Mesenchymal stem cell (in vitro differentiated cells and primary cell): Measurements from ENCODE around the gene NCOA7.

ENCODE experiments used
- DNase-seq: peaks from one replicate; pipeline ENCODE4 v3.0.0-alpha.2; 2013
- H2AFZ ChIP-seq: one replicate; pipeline ENCODE4 v1.6.1; 2013; ENCODE audit warnings: low read depth, mild to moderate bottlenecking, control low read depth, inconsistent platforms, low read length, moderate library complexity
- H2AK5ac ChIP-seq: 2 replicates; pipeline ENCODE4 v1.6.1; 2013; ENCODE audit warnings: low read length, moderate library complexity, mild to moderate bottlenecking, inconsistent platforms; ENCODE audit not compliant: severe bottlenecking
- H2BK120ac ChIP-seq: one replicate; pipeline ENCODE4 v1.6.1; 2013; ENCODE audit warnings: low read depth, mild to moderate bottlenecking, inconsistent platforms, low read length, moderate library complexity
- H2BK12ac ChIP-seq, 2 experiments: one replicate each; pipeline ENCODE4 v1.6.1; 2013; ENCODE audit warnings: inconsistent platforms in 2 of 2, low read length in 2 of 2, mild to moderate bottlenecking in 2 of 2, moderate library complexity in 2 of 2, control low read depth in 1 of 2
- H2BK15ac ChIP-seq: one replicate; pipeline ENCODE4 v1.6.1; 2013; ENCODE audit warnings: mild to moderate bottlenecking, low read depth, inconsistent platforms; ENCODE audit not compliant: poor library complexity, severe bottlenecking
- H2BK5ac ChIP-seq: 2 replicates; pipeline ENCODE4 v1.6.1; 2013; ENCODE audit warnings: low read depth, mild to moderate bottlenecking, low read length, control low read depth, inconsistent platforms; ENCODE audit not compliant: poor library complexity, severe bottlenecking
- H3K14ac ChIP-seq, 2 experiments: one replicate each; pipeline ENCODE4 v1.6.1; 2013; ENCODE audit warnings: inconsistent platforms in 2 of 2, low read length in 2 of 2, control low read depth in 1 of 2, mild to moderate bottlenecking in 1 of 2, moderate library complexity in 1 of 2
- H3K18ac ChIP-seq, 2 experiments: one replicate each; pipeline ENCODE4 v1.6.1; 2013; ENCODE audit warnings: inconsistent platforms in 2 of 2, low read length in 2 of 2, control low read depth in 1 of 2, low read depth in 1 of 2, mild to moderate bottlenecking in 1 of 2
- H3K23ac ChIP-seq, 2 experiments: one replicate each; pipeline ENCODE4 v1.6.1; 2013; ENCODE audit warnings: inconsistent platforms in 2 of 2, low read length in 2 of 2, mild to moderate bottlenecking in 2 of 2, moderate library complexity in 2 of 2, control low read depth in 1 of 2
- H3K27ac ChIP-seq: 2 replicates; pipeline ENCODE4 v1.5.1; 2013; ENCODE audit warnings: mild to moderate bottlenecking, moderate library complexity, low read length, control low read depth, inconsistent platforms; ENCODE audit not compliant: poor library complexity, severe bottlenecking
- H3K27me3 ChIP-seq, 2 experiments: 2 replicates each; pipeline versions ENCODE4 v1.6.1 to v1.7.0; 2013; ENCODE audit warnings: low read length in 2 of 2, mild to moderate bottlenecking in 2 of 2, moderate library complexity in 2 of 2, control low read depth in 1 of 2, inconsistent platforms in 1 of 2; ENCODE audit not compliant: control insufficient read depth in 1 of 2, insufficient read depth in 1 of 2
- H3K36me3 ChIP-seq, 2 experiments: 2 replicates each; pipeline versions ENCODE4 v1.6.1 to v1.7.0; 2013; ENCODE audit warnings: low read length in 2 of 2, control low read depth in 1 of 2, inconsistent platforms in 1 of 2, low read depth in 1 of 2, mild to moderate bottlenecking in 1 of 2; ENCODE audit not compliant: insufficient read depth in 2 of 2, control insufficient read depth in 1 of 2
- H3K4ac ChIP-seq, 2 experiments: one replicate each; pipeline ENCODE4 v1.6.1; 2013; ENCODE audit warnings: inconsistent platforms in 2 of 2, low read length in 2 of 2, mild to moderate bottlenecking in 2 of 2, moderate library complexity in 2 of 2, control low read depth in 1 of 2, low read depth in 1 of 2
- H3K4me1 ChIP-seq: 2 replicates; pipeline ENCODE4 v1.6.1; 2013; ENCODE audit warnings: low read depth, low read length, control low read depth; ENCODE audit not compliant: control insufficient read depth, insufficient read depth
- H3K4me2 ChIP-seq: 2 replicates; pipeline ENCODE4 v1.6.1; 2013; ENCODE audit warnings: low read length, mild to moderate bottlenecking, inconsistent platforms; ENCODE audit not compliant: poor library complexity, severe bottlenecking
- H3K4me3 ChIP-seq, 2 experiments: 2 replicates each; pipeline versions ENCODE4 v1.5.1 to v1.7.0; 2013; ENCODE audit warnings: low read length in 2 of 2, mild to moderate bottlenecking in 2 of 2, control low read depth in 1 of 2, low read depth in 1 of 2; ENCODE audit not compliant: insufficient read depth in 1 of 2
- H3K79me1 ChIP-seq: replicated peaks from 2 replicates; pipeline ENCODE4 v1.6.1; 2013; ENCODE audit warnings: mild to moderate bottlenecking, control low read depth, low read length, inconsistent platforms; ENCODE audit not compliant: poor library complexity, severe bottlenecking
- H3K9ac ChIP-seq: 2 replicates; pipeline ENCODE4 v1.7.0; 2013; ENCODE audit warnings: mild to moderate bottlenecking, low read length, moderate library complexity
- H3K9me3 ChIP-seq: 2 replicates; pipeline ENCODE4 v1.7.0; 2013; ENCODE audit warnings: mild to moderate bottlenecking, low read length; ENCODE audit not compliant: control insufficient read depth
- H4K8ac ChIP-seq: one replicate; pipeline ENCODE4 v1.6.1; 2013; ENCODE audit warnings: inconsistent platforms, mild to moderate bottlenecking, low read length, moderate library complexity
- H4K91ac ChIP-seq: one replicate; pipeline ENCODE4 v1.6.1; 2013; ENCODE audit warnings: mild to moderate bottlenecking, low read length, inconsistent platforms
- WGBS: methylation state at CpG from one replicate; pipeline ENCODE4 v1.1.7; 2013; ENCODE audit warnings: mixed read lengths; 5-methylcytosine and 5-hydroxymethylcytosine counted together

NCOA7 gene

GRCh38 chr6:125742464-125743120 is 48.2 kb upstream of the NCOA7 start:
- no peak overlapping the region for H3K9ac ChIP-seq

GRCh38 chr6:125743604-125744003 is 47.2 kb upstream of the NCOA7 start:
- no peak overlapping the region for H3K27ac ChIP-seq
- H3K14ac ChIP-seq: no peak overlapping the region
- no peak overlapping the region for H3K4ac ChIP-seq
- no peak overlapping the region for H3K18ac ChIP-seq
- no peaks in the 10 kb centered on the region for H3K79me1 ChIP-seq
- H3K4me1 ChIP-seq: peaks cover 10% of the 10 kb centered on the region
- H3K9me3 ChIP-seq: no peaks in the 10 kb centered on the region
- no peak overlapping the region for H3K9ac ChIP-seq
- no peak overlapping the region for H2BK15ac ChIP-seq
- H3K4me2 ChIP-seq: no peak overlapping the region
- H4K8ac ChIP-seq: no peak overlapping the region
- no peak overlapping the region for H4K91ac ChIP-seq
- DNase-seq: no peak
- no peak overlapping the region for H2BK5ac ChIP-seq
- H2BK120ac ChIP-seq: no peak overlapping the region
- H2AFZ ChIP-seq: no peak overlapping the region
- no peak overlapping the region for H3K23ac ChIP-seq
- no peak overlapping the region for H3K4me3 ChIP-seq
- WGBS: 100% methylated on average over 2 of the region's 2 CpGs
- H2AK5ac ChIP-seq: no peak overlapping the region
- H3K27me3 ChIP-seq: peaks cover 0 to 32% of the 10 kb centered on the region in 2 experiments
- no peak overlapping the region for H2BK12ac ChIP-seq
- H3K36me3 ChIP-seq: no peaks in the 10 kb centered on the region

More at GRCh38 chr6:125742464-125743120, 48.2 kb upstream of the NCOA7 start:
- Histone ChIP-seq H2BK120ac (no peak overlapping the region), H3K4me2 (no peak overlapping the region), H3K4ac (no peak overlapping the region), H3K9me3 (no peaks in the 10 kb centered on the region), H3K27me3 (peaks cover 0 to 23% of the 10 kb centered on the region in 2 experiments), H3K18ac (no peak overlapping the region), H2BK15ac (no peak overlapping the region), H4K91ac (no peak overlapping the region), H3K23ac (no peak overlapping the region), H3K79me1 (no peaks in the 10 kb centered on the region), H3K4me3 (no peak overlapping the region), H3K27ac (no peak overlapping the region), H2AK5ac (no peak overlapping the region), H3K36me3 (no peaks in the 10 kb centered on the region), H2AFZ (no peak overlapping the region), H3K14ac (no peak overlapping the region), H3K4me1 (peaks cover 2% of the 10 kb centered on the region), H2BK5ac (no peak overlapping the region), H4K8ac (no peak overlapping the region), H2BK12ac (no peak overlapping the region)
- no peak for DNase-seq
- WGBS: 65% methylated on average over 3 of the region's 5 CpGs

GRCh38 chr6:125745281-125746018 is 45.3 kb upstream of the NCOA7 start:
- Histone ChIP-seq H3K18ac (no peak overlapping the region), H3K4ac (no peak overlapping the region), H3K79me1 (no peaks in the 10 kb centered on the region), H3K27ac (no peak overlapping the region), H3K4me2 (no peak overlapping the region), H3K9me3 (no peaks in the 10 kb centered on the region), H2BK12ac (no peak overlapping the region), H3K4me3 (no peak overlapping the region), H3K14ac (no peak overlapping the region), H2BK5ac (no peak overlapping the region), H4K91ac (no peak overlapping the region), H3K23ac (peak overlapping the region in 1 of 2 experiments; percentile 75), H3K27me3 (peaks cover 5 to 44% of the 10 kb centered on the region in 2 experiments), H2BK120ac (no peak overlapping the region), H3K36me3 (no peaks in the 10 kb centered on the region), H2BK15ac (no peak overlapping the region), H3K9ac (no peak overlapping the region), H2AFZ (no peak overlapping the region), H3K4me1 (peaks cover 22% of the 10 kb centered on the region), H4K8ac (no peak overlapping the region), H2AK5ac (no peak overlapping the region)
- 55% methylated on average over 6 of the region's 6 CpGs for WGBS
- no peak for DNase-seq

GRCh38 chr6:125746019-125746414 is 44.7 kb upstream of the NCOA7 start:
- Histone ChIP-seq H3K79me1 (no peaks in the 10 kb centered on the region), H3K36me3 (no peaks in the 10 kb centered on the region), H3K9ac (no peak overlapping the region), H2BK15ac (no peak overlapping the region), H3K18ac (no peak overlapping the region), H3K27me3 (peaks cover 5 to 49% of the 10 kb centered on the region in 2 experiments), H3K9me3 (no peaks in the 10 kb centered on the region), H3K4me3 (no peak overlapping the region), H3K27ac (no peak overlapping the region), H4K91ac (no peak overlapping the region), H3K4me1 (peaks cover 22% of the 10 kb centered on the region), H3K4ac (no peak overlapping the region), H4K8ac (no peak overlapping the region), H2AFZ (no peak overlapping the region), H2AK5ac (no peak overlapping the region), H2BK5ac (no peak overlapping the region), H3K4me2 (no peak overlapping the region), H2BK120ac (no peak overlapping the region), H3K14ac (no peak overlapping the region), H2BK12ac (no peak overlapping the region), H3K23ac (no peak overlapping the region)
- no peak for DNase-seq
- 29% methylated on average over 5 of the region's 5 CpGs for WGBS
